NCI-H2196 (cell line): ENCODE results near the gene TRAF2.

Experiments used
- DNase-seq: peaks from one replicate; lab custom pipeline; 2025; ENCODE audit not compliant: unreplicated experiment; lab: John Stamatoyannopoulos, UW

Gene TRAF2

GRCh38 chr9:136958898-136959850 lies 72.9 kb downstream of the TRAF2 start:
- no peak for DNase-seq

GRCh38 chr9:136960212-136960937 lies 74.1 kb downstream of the TRAF2 start:
- DNase-seq = no peak

- no peak for DNase-seq
Observed at GRCh38 chr9:136960938-136961275, 74.6 kb downstream of the TRAF2 start.

GRCh38 chr9:136961279-136962065 lies 75.2 kb downstream of the TRAF2 start:
- no peak for DNase-seq

- no peak for DNase-seq
Observed at GRCh38 chr9:136962163-136962562, 75.8 kb downstream of the TRAF2 start.

- DNase-seq = no peak
Observed at GRCh38 chr9:136962701-136963248, 76.5 kb downstream of the TRAF2 start.

- DNase-seq = no peak
Observed at GRCh38 chr9:136963341-136963740, 77.0 kb downstream of the TRAF2 start.

- no peak for DNase-seq
Observed at GRCh38 chr9:136963751-136964150, 77.4 kb downstream of the TRAF2 start.

- peak; percentile 19 for DNase-seq
Observed at GRCh38 chr9:136964171-136964689, 77.9 kb downstream of the TRAF2 start.

- no peak for DNase-seq
Observed at GRCh38 chr9:136964833-136965422, 78.6 kb downstream of the TRAF2 start.

- no peak for DNase-seq
Observed at GRCh38 chr9:136965771-136966484, 79.6 kb downstream of the TRAF2 start.

GRCh38 chr9:136968333-136969127 lies 82.2 kb downstream of the TRAF2 start:
- no peak for DNase-seq

- DNase-seq = no peak
Observed at GRCh38 chr9:136969150-136969549, 82.8 kb downstream of the TRAF2 start.

GRCh38 chr9:136969774-136970173 lies 83.5 kb downstream of the TRAF2 start:
- no peak for DNase-seq

- DNase-seq = no peak
Observed at GRCh38 chr9:136970361-136970760, 84.0 kb downstream of the TRAF2 start.

GRCh38 chr9:136971746-136972145 lies 85.4 kb downstream of the TRAF2 start:
- no peak for DNase-seq

GRCh38 chr9:136972335-136972734 lies 86.0 kb downstream of the TRAF2 start:
- DNase-seq = no peak

GRCh38 chr9:136972743-136973142 lies 86.4 kb downstream of the TRAF2 start:
- DNase-seq = no peak
